Caco-2 (cell line): ENCODE results near the gene GRID2IP. TPM values are rescaled to one million over a fixed set of nuclear protein-coding genes. Genes with fewer than 3 reads are reported as not detected.

ENCODE experiments used
- BruUV-seq: library from RNA; stranded (reverse); fragments of 400-500 nt; replicated peaks from 2 replicates; lab custom pipeline; 2021; lab: Mats Ljungman, UMichigan
- CTCF ChIA-PET: fragments of 300-600 bp; sonication (Branson Sonifier 250); formaldehyde crosslinking; loops from one replicate; lab custom pipeline; 2022; ENCODE audit warnings: antibody characterized with exemption; lab: Charles Lee
- POLR2A ChIA-PET: fragments of 300-600 bp; sonication (Branson Sonifier 250); formaldehyde crosslinking; loops from one replicate; lab custom pipeline; 2022; ENCODE audit warnings: antibody characterized with exemption; lab: Charles Lee
- DNase-seq, 2 experiments: peaks; one replicate each; pipeline versions ENCODE4 v3.0.0 to v3.0.0-alpha.2; 2020 to 2022
- H3K27me3 ChIP-seq: replicated peaks from 2 replicates; pipeline ENCODE4 v1.6.0; 2011; ENCODE audit warnings: low read length; ENCODE audit not compliant: control insufficient read depth, insufficient read depth
- H3K36me3 ChIP-seq: 2 replicates; pipeline ENCODE4 v1.5.1; 2011; ENCODE audit warnings: low read length; ENCODE audit not compliant: control insufficient read depth, insufficient read depth
- H3K4me1 ChIP-seq: fragments of 250-450 bp; sonication (Bioruptor Pico); 2 replicates; pipeline ENCODE4 v1.5.1; 2020; ENCODE audit warnings: mild to moderate bottlenecking
- H3K4me3 ChIP-seq: 2 replicates; pipeline ENCODE4 v1.5.1; 2011; ENCODE audit warnings: low read depth, mild to moderate bottlenecking, control low read depth, low read length
- H3K9me3 ChIP-seq: fragments of 250-450 bp; sonication (Bioruptor Pico); 2 replicates; pipeline ENCODE4 v1.5.1; 2020; ENCODE audit warnings: mild to moderate bottlenecking, moderate library complexity
- H3K27ac Mint-ChIP-seq: one replicate; pipeline ENCODE4 v1.8.0; 2022; ENCODE audit warnings: mixed read lengths; ENCODE audit not compliant: unreplicated experiment
- H3K27me3 Mint-ChIP-seq: one replicate; pipeline ENCODE4 v1.8.0; 2022; ENCODE audit warnings: mixed read lengths; ENCODE audit not compliant: insufficient read depth, unreplicated experiment
- H3K36me3 Mint-ChIP-seq: one replicate; pipeline ENCODE4 v1.8.0; 2022; ENCODE audit warnings: mild to moderate bottlenecking, mixed read lengths; ENCODE audit not compliant: insufficient read depth, unreplicated experiment
- H3K4me1 Mint-ChIP-seq: one replicate; pipeline ENCODE4 v1.8.0; 2022; ENCODE audit warnings: low read depth, mixed read lengths; ENCODE audit not compliant: unreplicated experiment
- H3K4me3 Mint-ChIP-seq: one replicate; pipeline ENCODE4 v1.8.0; 2022; ENCODE audit warnings: mild to moderate bottlenecking, moderate library complexity, mixed read lengths; ENCODE audit not compliant: unreplicated experiment
- H3K9me3 Mint-ChIP-seq: one replicate; pipeline ENCODE4 v1.8.0; 2022; ENCODE audit warnings: mixed read lengths; ENCODE audit not compliant: unreplicated experiment
- intact Hi-C: fragments of 100-400 bp; cut with micrococcal nuclease; formaldehyde crosslinking; loops from one replicate; pipeline ENCODE4 v1.10.0; 2022; ENCODE audit not compliant: unreplicated experiment
- total RNA-seq: library from RNA; stranded (reverse); gene quantifications from 2 replicates; pipeline ENCODE4 v1.2.3, GENCODE V29; 2022
- TF ChIP-seq, protein P1 (sequence below), 2 experiments: fragments of 200-600 bp in 1 of 2; IDR thresholded peaks; 1 replicate in 1 of 2; 2 replicates in 1 of 2; pipeline versions ENCODE4 v1.5.1 to v1.8.0; 2011 to 2022; ENCODE audit warnings: antibody characterized with exemption in 1 of 2, control low read depth in 1 of 2, inconsistent platforms in 1 of 2, low read depth in 1 of 2, low read length in 1 of 2, mild to moderate bottlenecking in 1 of 2, moderate library complexity in 1 of 2; ENCODE audit not compliant: insufficient read depth in 1 of 2, severe bottlenecking in 1 of 2, unreplicated experiment in 1 of 2

The GRID2IP gene
- total RNA-seq, 1 experiment from 2014 or later, result 0.95 TPM

DNA sequence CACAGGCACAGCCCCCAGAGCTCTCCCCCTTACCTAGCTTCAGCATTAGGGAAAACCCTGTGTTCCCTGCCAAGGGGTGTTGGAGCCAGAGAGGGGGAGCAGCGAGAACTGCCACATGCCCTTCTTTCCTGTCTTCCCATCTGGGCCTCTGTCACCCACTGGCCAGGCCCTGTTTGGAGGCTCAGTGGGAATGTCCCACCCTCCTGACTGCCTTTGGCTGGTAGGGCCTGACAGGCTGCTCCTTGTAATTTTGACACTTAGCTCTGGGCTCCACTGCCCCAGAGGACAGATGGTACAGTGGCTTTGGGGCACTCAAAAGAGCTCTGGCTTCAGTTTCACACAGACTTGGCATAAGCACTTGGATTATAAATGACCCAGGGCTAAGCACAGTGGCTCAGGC is 50.6 kb downstream of the GRID2IP start:
- H3K36me3 ChIP-seq, result no peaks in the 10 kb centered on the region; the same call in 1 of the 2 replicates
- H3K4me1 Mint-ChIP-seq, result peaks cover 5% of the 10 kb centered on the region
- peaks cover 10% of the 10 kb centered on the region for H3K36me3 Mint-ChIP-seq
- peaks cover 9% of the 10 kb centered on the region for H3K4me1 ChIP-seq
- no peak overlapping the region for H3K27ac Mint-ChIP-seq
- CTCF ChIA-PET, result no interaction called here
- TF ChIP-seq, protein P1, sequence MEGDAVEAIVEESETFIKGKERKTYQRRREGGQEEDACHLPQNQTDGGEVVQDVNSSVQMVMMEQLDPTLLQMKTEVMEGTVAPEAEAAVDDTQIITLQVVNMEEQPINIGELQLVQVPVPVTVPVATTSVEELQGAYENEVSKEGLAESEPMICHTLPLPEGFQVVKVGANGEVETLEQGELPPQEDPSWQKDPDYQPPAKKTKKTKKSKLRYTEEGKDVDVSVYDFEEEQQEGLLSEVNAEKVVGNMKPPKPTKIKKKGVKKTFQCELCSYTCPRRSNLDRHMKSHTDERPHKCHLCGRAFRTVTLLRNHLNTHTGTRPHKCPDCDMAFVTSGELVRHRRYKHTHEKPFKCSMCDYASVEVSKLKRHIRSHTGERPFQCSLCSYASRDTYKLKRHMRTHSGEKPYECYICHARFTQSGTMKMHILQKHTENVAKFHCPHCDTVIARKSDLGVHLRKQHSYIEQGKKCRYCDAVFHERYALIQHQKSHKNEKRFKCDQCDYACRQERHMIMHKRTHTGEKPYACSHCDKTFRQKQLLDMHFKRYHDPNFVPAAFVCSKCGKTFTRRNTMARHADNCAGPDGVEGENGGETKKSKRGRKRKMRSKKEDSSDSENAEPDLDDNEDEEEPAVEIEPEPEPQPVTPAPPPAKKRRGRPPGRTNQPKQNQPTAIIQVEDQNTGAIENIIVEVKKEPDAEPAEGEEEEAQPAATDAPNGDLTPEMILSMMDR (IDR thresholded peaks at IDR 0.05; ENCODE audit: insufficient read depth in 1 of 2, low read depth in 1 of 2, low read length in 1 of 2, severe bottlenecking in 1 of 2, unreplicated experiment in 1 of 2), result no peak
- H3K27me3 ChIP-seq, result no peaks in the 10 kb centered on the region
- POLR2A ChIA-PET, result no interaction called here
- no peak for DNase-seq
- intact Hi-C loops, result no loop called here
- no TSS peak for BruUV-seq
- H3K27me3 Mint-ChIP-seq, result no peaks in the 10 kb centered on the region
- no peak overlapping the region for H3K4me3 ChIP-seq
- H3K9me3 Mint-ChIP-seq, result no peaks in the 10 kb centered on the region
- no peak overlapping the region for H3K4me3 Mint-ChIP-seq
- no peaks in the 10 kb centered on the region for H3K9me3 ChIP-seq

DNA sequence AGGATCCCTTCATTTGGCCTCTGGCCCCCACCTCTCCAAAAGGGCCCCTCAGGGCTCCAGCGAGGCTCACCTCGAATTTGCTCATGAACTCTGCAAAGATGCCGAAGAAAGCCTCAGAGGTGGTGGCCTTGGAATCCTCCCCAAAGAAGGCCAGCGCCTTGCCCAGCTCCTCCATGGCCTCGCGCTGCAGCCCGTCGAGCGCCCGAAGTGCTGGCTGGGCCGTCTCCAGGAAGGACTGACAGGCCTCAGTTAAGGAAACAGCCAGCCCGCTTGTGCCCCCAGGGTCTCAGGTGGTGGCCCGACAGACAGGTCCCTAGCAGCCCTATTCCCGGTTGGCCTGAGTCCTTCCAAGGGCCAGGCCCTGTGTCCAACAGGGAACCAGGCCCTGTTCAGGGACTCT is 53.3 kb downstream of the GRID2IP start:
- intact Hi-C loops, result no loop called here
- DNase-seq, result no peak
- H3K9me3 Mint-ChIP-seq, result no peaks in the 10 kb centered on the region
- no peaks in the 10 kb centered on the region for H3K4me1 Mint-ChIP-seq
- Histone ChIP-seq H3K4me1 (peaks cover 4% of the 10 kb centered on the region; the same call in 1 of the 2 replicates), H3K9me3 (no peaks in the 10 kb centered on the region), H3K27me3 (no peaks in the 10 kb centered on the region), H3K36me3 (no peaks in the 10 kb centered on the region; the same call in 1 of the 2 replicates), H3K4me3 (no peak overlapping the region)
- TF ChIP-seq, protein P1 (IDR thresholded peaks at IDR 0.05; ENCODE audit: insufficient read depth in 1 of 2, low read depth in 1 of 2, low read length in 1 of 2, severe bottlenecking in 1 of 2, unreplicated experiment in 1 of 2), result no peak
- ChIA-PET CTCF (no interaction called here), POLR2A (no interaction called here)
- H3K4me3 Mint-ChIP-seq, result no peak overlapping the region
- no peaks in the 10 kb centered on the region for H3K36me3 Mint-ChIP-seq
- no peak overlapping the region for H3K27ac Mint-ChIP-seq
- BruUV-seq, result no TSS peak
- no peaks in the 10 kb centered on the region for H3K27me3 Mint-ChIP-seq

DNA sequence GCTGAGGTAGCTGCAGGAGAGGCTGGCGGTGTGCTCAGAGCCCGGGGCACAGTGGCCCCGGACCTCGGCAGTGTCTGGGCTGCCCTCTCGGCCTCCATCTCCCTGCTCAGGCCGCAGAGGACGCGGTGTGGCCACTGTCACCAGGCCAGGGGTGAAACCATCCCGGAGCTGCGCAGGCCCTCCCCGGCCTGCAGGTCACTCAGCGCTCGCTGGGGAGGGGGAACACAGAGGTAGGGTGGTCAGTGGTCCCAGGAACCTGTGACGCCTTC is 53.7 kb downstream of the GRID2IP start:
- H3K4me1 Mint-ChIP-seq, result no peaks in the 10 kb centered on the region
- no TSS peak for BruUV-seq
- H3K4me3 ChIP-seq, result no peak overlapping the region
- H3K36me3 ChIP-seq, result no peaks in the 10 kb centered on the region; the same call in 1 of the 2 replicates
- H3K9me3 Mint-ChIP-seq, result no peaks in the 10 kb centered on the region
- ChIA-PET CTCF (no interaction called here), POLR2A (no interaction called here)
- no peaks in the 10 kb centered on the region for H3K27me3 Mint-ChIP-seq
- H3K27me3 ChIP-seq, result no peaks in the 10 kb centered on the region
- H3K4me1 ChIP-seq, result no peaks in the 10 kb centered on the region
- H3K9me3 ChIP-seq, result no peaks in the 10 kb centered on the region
- TF ChIP-seq, protein P1 (IDR thresholded peaks at IDR 0.05; ENCODE audit: insufficient read depth in 1 of 2, low read depth in 1 of 2, low read length in 1 of 2, severe bottlenecking in 1 of 2, unreplicated experiment in 1 of 2), result no peak
- H3K27ac Mint-ChIP-seq, result no peak overlapping the region
- H3K4me3 Mint-ChIP-seq, result no peak overlapping the region
- H3K36me3 Mint-ChIP-seq, result no peaks in the 10 kb centered on the region
- no peak for DNase-seq
- intact Hi-C loops, result no loop called here
